Testis (tissue), 2 donors: Measurements from ENCODE around the gene IFNGR2.
A peak's percentile ranks its signal among the peaks of the same experiment; 100 is the strongest.

Experiments
- CTCF ChIP-seq, 3 experiments: fragments of 450-650 bp in 2 of 3; fragments of 200-600 bp in 1 of 3; sonication (generic) in 1 of 3; IDR thresholded peaks; one replicate each; pipeline ENCODE4 v1.5.1; 2016 to 2019; ENCODE audit warnings: antibody characterized with exemption in 3 of 3, mild to moderate bottlenecking in 2 of 3, moderate library complexity in 1 of 3
- POLR2A ChIP-seq: fragments of 450-650 bp; IDR thresholded peaks from one replicate; pipeline ENCODE4 v1.6.1; 2017; ENCODE audit warnings: antibody characterized with exemption, mild to moderate bottlenecking, moderate library complexity

- TF ChIP-seq CTCF (IDR thresholded peaks at IDR 0.05) (peak; percentile 82 to 87 (median 84)), POLR2A (no peak)
These were observed 42.2 kb upstream of the IFNGR2 start for GRCh38 chr21:33360881-33361602.
